GM12878 (cell line): Measurements from ENCODE around the gene HCFC1.

Experiments used
- BRCA1 ChIP-seq: IDR thresholded peaks from 2 replicates; pipeline ENCODE4 v1.6.1; 2011; ENCODE audit warnings: low read depth, low read length, improper control_type of control experiment
- EZH2 ChIP-seq: IDR thresholded peaks from 2 replicates; pipeline ENCODE4 v1.6.1; 2012; ENCODE audit warnings: low read depth, mild to moderate bottlenecking, control low read depth, inconsistent platforms, low read length, borderline replicate concordance; ENCODE audit not compliant: control insufficient read depth
- POLR2A ChIP-seq: IDR thresholded peaks from 2 replicates; pipeline ENCODE4 v1.6.1; 2011; ENCODE audit warnings: low read depth, mild to moderate bottlenecking, low read length
- RAD51 ChIP-seq: fragments of 450-650 bp; IDR thresholded peaks from 2 replicates; pipeline ENCODE4 v1.6.1; 2016; ENCODE audit warnings: moderate library complexity, mild to moderate bottlenecking, inconsistent platforms
- SUZ12 ChIP-seq: fragments of 200-600 bp; sonication (generic); IDR thresholded peaks from one replicate; pipeline ENCODE4 v1.6.1; 2018; ENCODE audit warnings: antibody characterized with exemption, mild to moderate bottlenecking; ENCODE audit not compliant: unreplicated experiment
- TCF12 ChIP-seq: IDR thresholded peaks from 2 replicates; pipeline ENCODE4 v1.6.1; 2011; ENCODE audit warnings: low read depth, mild to moderate bottlenecking, low read length
- YY1 ChIP-seq: IDR thresholded peaks from 2 replicates; pipeline ENCODE4 v1.6.1; 2011; ENCODE audit warnings: low read depth, mild to moderate bottlenecking, low read length
- ZNF207 ChIP-seq: fragments of 450-650 bp; IDR thresholded peaks from 2 replicates; pipeline ENCODE4 v1.6.1; 2014; ENCODE audit warnings: antibody characterized with exemption, mild to moderate bottlenecking, borderline replicate concordance
- TF ChIP-seq, protein P1 (sequence below): IDR thresholded peaks from 2 replicates; pipeline ENCODE4 v1.6.1; 2012; ENCODE audit warnings: mild to moderate bottlenecking, low read depth, low read length
- TF ChIP-seq, protein P2 (sequence below), 3 experiments: IDR thresholded peaks in 2 of 3; conservative IDR thresholded peaks in 1 of 3; 2 replicates each; pipeline ENCODE4 v1.5.1; 2011; ENCODE audit warnings: low read depth in 3 of 3, low read length in 3 of 3, mild to moderate bottlenecking in 3 of 3, control low read depth in 2 of 3, moderate library complexity in 2 of 3, inconsistent platforms in 1 of 3, mixed read lengths in 1 of 3; ENCODE audit not compliant: control insufficient read depth in 2 of 3, insufficient read depth in 1 of 3; ENCODE audit errors: extremely low read depth in 1 of 3
- TF ChIP-seq, protein P3 (sequence below): fragments of 450-650 bp; IDR thresholded peaks from 2 replicates; pipeline ENCODE4 v1.6.1; 2018; ENCODE audit warnings: mild to moderate bottlenecking, low read depth, moderate library complexity; ENCODE audit not compliant: partially characterized antibody
- TF ChIP-seq, protein P4 (sequence below): IDR thresholded peaks from 2 replicates; pipeline ENCODE4 v1.6.1; 2011; ENCODE audit warnings: low read depth, low read length, improper control_type of control experiment, borderline replicate concordance

DNA sequence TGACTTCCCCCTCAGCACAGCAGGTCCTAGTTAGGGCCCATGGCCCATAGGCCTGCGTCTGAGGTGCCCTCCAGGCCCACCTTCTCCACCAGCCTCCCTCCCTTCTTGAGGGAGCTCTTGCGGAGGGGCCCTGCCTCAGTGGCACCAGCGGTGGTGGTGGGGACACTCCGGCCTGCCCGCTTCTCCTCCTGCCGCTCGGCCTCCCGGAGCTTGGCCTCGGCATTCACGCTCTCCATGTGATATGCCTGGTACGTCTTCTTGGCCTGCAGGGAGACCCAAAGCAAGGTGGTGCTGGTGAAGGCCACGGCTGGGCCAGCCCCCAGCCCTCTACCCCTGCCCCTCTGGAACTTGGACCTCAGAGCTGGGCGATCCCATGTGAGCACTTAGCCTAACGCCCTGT, 51.1 kb downstream of the HCFC1 start:
- TF ChIP-seq, protein P1, sequence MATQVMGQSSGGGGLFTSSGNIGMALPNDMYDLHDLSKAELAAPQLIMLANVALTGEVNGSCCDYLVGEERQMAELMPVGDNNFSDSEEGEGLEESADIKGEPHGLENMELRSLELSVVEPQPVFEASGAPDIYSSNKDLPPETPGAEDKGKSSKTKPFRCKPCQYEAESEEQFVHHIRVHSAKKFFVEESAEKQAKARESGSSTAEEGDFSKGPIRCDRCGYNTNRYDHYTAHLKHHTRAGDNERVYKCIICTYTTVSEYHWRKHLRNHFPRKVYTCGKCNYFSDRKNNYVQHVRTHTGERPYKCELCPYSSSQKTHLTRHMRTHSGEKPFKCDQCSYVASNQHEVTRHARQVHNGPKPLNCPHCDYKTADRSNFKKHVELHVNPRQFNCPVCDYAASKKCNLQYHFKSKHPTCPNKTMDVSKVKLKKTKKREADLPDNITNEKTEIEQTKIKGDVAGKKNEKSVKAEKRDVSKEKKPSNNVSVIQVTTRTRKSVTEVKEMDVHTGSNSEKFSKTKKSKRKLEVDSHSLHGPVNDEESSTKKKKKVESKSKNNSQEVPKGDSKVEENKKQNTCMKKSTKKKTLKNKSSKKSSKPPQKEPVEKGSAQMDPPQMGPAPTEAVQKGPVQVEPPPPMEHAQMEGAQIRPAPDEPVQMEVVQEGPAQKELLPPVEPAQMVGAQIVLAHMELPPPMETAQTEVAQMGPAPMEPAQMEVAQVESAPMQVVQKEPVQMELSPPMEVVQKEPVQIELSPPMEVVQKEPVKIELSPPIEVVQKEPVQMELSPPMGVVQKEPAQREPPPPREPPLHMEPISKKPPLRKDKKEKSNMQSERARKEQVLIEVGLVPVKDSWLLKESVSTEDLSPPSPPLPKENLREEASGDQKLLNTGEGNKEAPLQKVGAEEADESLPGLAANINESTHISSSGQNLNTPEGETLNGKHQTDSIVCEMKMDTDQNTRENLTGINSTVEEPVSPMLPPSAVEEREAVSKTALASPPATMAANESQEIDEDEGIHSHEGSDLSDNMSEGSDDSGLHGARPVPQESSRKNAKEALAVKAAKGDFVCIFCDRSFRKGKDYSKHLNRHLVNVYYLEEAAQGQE = no peak
- TF ChIP-seq EZH2 (no peak), TCF12 (no peak), POLR2A (no peak), YY1 (no peak), BRCA1 (no peak), RAD51 (no peak), ZNF207 (no peak), SUZ12 (no peak)
- TF ChIP-seq, protein P2, sequence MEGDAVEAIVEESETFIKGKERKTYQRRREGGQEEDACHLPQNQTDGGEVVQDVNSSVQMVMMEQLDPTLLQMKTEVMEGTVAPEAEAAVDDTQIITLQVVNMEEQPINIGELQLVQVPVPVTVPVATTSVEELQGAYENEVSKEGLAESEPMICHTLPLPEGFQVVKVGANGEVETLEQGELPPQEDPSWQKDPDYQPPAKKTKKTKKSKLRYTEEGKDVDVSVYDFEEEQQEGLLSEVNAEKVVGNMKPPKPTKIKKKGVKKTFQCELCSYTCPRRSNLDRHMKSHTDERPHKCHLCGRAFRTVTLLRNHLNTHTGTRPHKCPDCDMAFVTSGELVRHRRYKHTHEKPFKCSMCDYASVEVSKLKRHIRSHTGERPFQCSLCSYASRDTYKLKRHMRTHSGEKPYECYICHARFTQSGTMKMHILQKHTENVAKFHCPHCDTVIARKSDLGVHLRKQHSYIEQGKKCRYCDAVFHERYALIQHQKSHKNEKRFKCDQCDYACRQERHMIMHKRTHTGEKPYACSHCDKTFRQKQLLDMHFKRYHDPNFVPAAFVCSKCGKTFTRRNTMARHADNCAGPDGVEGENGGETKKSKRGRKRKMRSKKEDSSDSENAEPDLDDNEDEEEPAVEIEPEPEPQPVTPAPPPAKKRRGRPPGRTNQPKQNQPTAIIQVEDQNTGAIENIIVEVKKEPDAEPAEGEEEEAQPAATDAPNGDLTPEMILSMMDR (IDR thresholded peaks at IDR 0.05 in 2 of 3, conservative IDR thresholded peaks at IDR 0.05 in 1 of 3; ENCODE audit: control insufficient read depth in 2 of 3, extremely low read depth in 1 of 3, insufficient read depth in 1 of 3, low read depth in 3 of 3, low read length in 3 of 3) = no peak
- TF ChIP-seq, protein P3, sequence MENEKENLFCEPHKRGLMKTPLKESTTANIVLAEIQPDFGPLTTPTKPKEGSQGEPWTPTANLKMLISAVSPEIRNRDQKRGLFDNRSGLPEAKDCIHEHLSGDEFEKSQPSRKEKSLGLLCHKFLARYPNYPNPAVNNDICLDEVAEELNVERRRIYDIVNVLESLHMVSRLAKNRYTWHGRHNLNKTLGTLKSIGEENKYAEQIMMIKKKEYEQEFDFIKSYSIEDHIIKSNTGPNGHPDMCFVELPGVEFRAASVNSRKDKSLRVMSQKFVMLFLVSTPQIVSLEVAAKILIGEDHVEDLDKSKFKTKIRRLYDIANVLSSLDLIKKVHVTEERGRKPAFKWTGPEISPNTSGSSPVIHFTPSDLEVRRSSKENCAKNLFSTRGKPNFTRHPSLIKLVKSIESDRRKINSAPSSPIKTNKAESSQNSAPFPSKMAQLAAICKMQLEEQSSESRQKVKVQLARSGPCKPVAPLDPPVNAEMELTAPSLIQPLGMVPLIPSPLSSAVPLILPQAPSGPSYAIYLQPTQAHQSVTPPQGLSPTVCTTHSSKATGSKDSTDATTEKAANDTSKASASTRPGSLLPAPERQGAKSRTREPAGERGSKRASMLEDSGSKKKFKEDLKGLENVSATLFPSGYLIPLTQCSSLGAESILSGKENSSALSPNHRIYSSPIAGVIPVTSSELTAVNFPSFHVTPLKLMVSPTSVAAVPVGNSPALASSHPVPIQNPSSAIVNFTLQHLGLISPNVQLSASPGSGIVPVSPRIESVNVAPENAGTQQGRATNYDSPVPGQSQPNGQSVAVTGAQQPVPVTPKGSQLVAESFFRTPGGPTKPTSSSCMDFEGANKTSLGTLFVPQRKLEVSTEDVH = no peak
- TF ChIP-seq, protein P4, sequence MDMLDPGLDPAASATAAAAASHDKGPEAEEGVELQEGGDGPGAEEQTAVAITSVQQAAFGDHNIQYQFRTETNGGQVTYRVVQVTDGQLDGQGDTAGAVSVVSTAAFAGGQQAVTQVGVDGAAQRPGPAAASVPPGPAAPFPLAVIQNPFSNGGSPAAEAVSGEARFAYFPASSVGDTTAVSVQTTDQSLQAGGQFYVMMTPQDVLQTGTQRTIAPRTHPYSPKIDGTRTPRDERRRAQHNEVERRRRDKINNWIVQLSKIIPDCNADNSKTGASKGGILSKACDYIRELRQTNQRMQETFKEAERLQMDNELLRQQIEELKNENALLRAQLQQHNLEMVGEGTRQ = no peak
